Loucy (cell line): ENCODE data around the gene PSPH.

Source experiments
- CTCF ChIP-seq: fragments of 200-600 bp; sonication (generic); conservative IDR thresholded peaks from 2 replicates; pipeline ENCODE4 v1.5.1; 2014; ENCODE audit warnings: mild to moderate bottlenecking, antibody characterized with exemption, low read length
- EZH2phosphoT487 ChIP-seq: fragments of 200-600 bp; IDR thresholded peaks from 2 replicates; pipeline ENCODE4 v1.6.1; 2018; ENCODE audit warnings: antibody characterized with exemption, mild to moderate bottlenecking, moderate library complexity, borderline replicate concordance

- TF ChIP-seq CTCF = no peak
- no peak for TF ChIP-seq EZH2phosphoT487
Observed at GRCh38 chr7:56091591-56091990, 40.3 kb upstream of the PSPH start.
